GM21529 (cell line): ENCODE results near the gene POLDIP2.

Experiments used
- ATAC-seq: cut with Tn5 transposase; IDR thresholded peaks from one replicate; pipeline ENCODE4 v1.9.1; 2021; ENCODE audit not compliant: unreplicated experiment

Gene POLDIP2, protein sequence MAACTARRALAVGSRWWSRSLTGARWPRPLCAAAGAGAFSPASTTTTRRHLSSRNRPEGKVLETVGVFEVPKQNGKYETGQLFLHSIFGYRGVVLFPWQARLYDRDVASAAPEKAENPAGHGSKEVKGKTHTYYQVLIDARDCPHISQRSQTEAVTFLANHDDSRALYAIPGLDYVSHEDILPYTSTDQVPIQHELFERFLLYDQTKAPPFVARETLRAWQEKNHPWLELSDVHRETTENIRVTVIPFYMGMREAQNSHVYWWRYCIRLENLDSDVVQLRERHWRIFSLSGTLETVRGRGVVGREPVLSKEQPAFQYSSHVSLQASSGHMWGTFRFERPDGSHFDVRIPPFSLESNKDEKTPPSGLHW

DNA sequence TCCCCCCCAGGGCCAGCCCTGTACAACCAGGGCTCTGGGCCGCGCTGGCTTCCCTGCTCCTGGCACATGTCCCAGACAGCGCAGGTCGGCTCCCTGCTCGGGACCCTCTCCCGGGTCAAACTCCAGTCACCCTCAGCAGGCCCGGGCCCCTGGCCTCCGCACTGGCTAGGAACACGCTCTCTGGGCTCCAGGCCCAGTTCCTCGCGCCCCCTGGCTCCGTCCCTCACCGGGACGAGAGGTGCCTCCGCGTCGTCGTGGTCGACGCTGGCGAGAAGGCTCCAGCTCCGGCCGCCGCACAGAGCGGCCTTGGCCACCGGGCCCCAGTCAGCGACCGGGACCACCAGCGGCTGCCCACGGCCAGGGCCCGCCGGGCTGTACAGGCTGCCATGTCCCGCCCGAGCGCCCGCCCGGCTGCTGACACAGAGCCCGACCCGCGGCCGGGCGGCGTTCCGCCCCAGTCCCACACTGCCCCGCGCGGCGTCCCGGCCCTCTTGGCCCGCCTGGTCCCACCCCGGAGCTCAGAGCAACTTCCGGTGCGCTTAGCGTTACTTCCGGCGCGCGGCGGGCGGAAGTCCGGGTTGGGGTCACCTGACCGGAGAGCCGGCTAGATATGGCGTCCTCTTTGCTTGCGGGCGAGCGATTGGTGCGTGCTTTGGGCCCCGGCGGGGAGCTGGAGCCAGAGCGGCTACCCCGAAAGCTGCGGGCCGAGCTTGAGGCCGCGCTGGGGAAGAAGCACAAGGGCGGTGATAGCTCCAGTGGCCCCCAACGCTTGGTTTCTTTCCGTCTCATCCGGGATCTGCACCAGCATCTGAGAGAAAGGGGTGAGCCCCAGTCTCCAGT lies at the start of gene POLDIP2:
Gene POLDIP2, minus strand, starts transcription at position 467 of the 840 bp plus-strand sequence. Its CDS starts 79 bp downstream, at position 388.
- peak; percentile 94 for ATAC-seq

DNA sequence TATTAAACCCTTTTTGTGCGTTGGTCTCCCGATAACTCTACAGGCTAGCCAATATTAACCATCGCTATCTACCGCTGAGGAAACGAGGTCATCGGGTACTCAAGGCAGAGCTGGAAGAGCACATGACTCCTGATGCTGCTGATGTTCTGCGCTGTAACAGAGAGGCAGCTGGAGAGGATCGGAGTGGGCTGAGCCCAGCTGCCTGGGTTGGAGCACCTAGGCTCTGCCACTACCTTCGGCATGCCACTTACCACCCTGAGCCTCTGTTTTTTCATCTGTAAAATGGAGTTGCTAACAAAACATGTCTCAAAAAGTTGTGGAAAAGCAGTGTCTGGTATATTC lies 49.1 kb upstream of the POLDIP2 start:
- no peak for ATAC-seq

DNA sequence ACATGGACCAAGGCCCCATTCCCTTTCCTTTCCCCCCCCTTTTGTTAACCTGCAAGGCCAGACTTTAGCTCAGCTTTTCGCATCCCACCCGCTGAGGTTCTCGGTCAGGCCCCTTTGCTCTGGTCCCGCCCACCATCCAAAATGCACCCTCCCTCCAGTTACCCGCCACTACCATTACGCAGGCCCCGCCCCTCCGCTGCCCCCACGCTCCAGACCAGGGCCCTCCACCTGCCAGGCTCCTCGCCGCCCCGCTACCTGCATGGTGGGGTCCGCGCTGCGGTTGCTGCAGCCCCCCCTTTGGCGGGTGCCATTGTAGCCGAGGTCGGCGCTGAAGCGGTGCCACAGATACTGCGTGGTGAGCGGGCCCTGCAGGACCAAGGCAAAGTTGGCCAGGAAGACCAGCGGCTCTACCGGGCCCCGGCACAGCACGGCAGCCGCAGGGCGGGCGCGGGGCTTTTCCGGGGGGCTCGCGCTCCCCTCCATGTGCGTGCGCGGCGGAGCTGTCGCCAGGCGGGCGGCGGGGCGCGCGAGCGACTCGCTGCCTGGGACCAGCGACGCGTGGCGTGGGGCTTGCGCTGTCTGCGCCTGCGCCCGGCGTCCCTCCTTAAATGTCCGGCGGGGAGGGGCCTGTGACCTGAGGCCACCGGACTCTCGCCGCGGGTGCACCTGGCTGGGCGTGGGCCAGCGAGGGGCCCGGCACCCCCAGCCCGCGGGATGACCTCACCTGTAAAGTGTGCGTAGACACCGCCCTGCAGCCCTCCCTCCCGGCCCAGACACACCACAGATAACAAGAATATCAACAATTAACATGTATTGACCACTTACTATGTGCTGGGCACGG lies 48.5 kb upstream of the POLDIP2 start, which contains the start of gene SLC46A1:
Gene SLC46A1, minus strand, starts transcription at position 581 of the 841 bp plus-strand sequence. Its CDS starts 98 bp downstream, at position 483.
- peak; percentile 71 for ATAC-seq

DNA sequence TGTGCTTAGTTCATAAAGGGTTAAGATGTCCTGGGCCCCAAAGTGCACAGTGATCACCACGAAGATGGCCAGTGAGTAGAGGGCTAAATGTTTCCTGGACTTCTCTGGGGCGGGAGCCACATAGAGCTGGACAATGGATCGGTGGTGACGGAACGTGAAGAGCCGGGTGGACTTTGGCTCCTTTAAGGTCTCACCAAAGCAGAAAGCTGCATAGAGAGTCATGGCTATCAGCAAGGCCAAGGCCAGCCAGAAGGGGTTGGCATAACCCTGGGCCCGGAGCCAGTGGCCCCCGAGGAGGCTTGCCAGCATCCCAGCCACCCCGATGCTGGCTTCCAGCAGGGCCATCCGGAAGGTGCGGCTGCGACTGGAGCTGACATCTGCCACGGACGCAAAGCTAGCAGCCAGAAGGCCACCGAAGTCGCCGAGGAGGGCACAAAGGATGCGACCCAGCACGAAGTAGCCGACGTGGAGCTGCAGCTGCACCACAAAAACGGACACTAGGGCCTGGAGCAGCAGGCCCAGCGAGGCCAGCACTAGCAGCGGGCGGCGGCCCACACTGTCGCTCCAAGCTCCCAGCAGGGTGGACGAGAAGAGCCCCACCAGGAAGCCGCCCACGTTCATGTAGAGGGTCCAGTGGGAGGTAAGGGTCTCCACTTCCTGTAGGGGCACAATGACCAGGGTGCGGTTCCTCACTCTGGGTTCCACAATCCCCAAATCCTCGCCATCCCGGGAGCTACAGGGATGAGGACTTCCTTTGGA lies 47.7 kb upstream of the POLDIP2 start:
- no peak for ATAC-seq

DNA sequence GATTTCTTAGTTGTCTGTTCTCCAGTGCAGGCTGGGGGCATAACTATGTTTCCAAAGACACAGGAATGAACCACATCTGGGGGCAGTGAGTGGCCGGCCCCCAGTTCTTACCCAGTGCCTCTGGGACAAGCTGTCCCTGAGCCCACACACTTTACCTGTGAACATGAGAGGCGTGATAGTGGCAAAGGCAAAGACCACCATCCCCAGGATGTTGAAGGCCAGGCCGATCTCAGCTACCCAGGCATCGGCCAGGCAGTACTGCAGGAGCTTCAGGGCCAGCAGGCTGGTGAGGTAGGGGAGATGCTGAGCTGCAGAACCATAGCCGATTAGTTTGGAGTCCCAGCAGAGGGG lies 47.1 kb upstream of the POLDIP2 start:
- ATAC-seq = no peak

DNA sequence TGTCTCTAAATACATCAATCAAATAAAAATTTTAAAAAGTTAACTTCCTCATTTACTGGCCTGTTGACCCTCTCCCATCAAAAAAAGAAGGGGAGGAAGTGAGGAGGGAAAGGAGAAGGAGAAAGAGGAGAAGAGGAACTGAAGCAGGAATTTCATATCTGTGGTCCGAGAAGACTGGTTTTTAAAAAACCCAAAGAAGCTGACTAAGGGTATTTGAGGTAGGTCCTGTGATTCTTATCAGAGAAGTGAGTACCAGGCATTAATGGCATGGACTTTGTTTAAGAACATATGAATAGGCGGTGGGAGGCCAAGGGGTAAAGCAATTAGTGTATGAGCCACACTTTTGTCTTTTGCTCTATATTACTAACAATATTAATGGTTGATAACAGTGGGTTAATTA lies 46.7 kb upstream of the POLDIP2 start:
- ATAC-seq = no peak

DNA sequence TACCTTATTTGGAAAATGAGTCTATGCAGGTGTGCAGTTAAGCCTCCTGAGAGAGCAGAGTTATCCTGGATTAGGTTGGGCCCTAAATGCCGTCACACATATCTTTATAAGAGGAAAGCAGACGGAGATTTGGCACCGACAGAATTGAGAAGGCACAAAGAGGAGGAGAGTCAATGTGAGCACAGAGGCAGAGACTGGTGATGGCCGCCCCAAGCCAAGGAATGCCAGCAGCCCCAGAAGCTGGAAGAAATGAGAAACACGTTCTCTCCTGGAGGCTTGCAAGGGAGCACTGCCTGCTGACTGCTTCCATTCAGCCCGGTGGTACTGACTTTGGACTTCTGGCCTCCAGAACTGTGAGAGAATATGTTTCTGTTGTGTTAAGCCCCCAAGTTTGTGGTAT lies 45.5 kb upstream of the POLDIP2 start:
- ATAC-seq = no peak

DNA sequence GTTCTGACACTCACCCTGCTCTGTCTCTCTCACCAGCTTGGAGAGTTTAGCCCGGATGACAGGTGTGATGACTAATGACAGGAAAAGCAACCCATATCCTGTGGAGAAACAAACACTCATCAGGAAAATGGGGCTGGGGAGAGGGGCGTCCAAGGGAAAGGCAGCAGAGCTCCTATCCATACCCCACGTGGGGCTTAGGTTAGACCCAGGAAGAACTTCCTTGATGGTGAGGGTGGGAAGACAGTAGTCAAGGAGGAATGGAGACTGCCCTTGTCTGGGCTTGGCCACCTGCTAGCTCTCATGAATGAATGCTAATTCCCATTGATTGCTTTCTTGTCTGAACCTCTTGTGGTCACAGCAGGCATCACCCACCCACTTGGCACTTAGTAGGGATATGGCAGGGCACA lies 44.9 kb upstream of the POLDIP2 start:
- no peak for ATAC-seq

DNA sequence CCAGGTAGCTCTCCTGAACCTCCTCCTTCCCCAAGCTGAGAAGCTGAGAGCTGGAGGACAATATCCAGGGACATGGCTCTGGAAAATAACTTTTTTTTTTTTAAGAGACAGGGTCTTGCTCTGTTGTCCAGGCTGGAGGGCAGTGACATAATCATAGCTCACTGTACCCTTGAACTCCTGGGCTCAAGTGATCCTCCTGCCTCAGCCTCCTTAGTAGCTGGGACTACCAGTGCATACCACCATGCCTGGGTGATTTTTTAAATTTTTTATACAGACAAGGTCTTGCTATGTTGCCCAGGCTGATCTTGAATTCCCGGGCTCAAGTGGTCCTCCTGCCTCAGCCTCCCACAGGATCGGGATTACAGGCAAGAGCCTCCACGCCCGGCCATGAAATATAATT lies 42.5 kb upstream of the POLDIP2 start:
- no peak for ATAC-seq

DNA sequence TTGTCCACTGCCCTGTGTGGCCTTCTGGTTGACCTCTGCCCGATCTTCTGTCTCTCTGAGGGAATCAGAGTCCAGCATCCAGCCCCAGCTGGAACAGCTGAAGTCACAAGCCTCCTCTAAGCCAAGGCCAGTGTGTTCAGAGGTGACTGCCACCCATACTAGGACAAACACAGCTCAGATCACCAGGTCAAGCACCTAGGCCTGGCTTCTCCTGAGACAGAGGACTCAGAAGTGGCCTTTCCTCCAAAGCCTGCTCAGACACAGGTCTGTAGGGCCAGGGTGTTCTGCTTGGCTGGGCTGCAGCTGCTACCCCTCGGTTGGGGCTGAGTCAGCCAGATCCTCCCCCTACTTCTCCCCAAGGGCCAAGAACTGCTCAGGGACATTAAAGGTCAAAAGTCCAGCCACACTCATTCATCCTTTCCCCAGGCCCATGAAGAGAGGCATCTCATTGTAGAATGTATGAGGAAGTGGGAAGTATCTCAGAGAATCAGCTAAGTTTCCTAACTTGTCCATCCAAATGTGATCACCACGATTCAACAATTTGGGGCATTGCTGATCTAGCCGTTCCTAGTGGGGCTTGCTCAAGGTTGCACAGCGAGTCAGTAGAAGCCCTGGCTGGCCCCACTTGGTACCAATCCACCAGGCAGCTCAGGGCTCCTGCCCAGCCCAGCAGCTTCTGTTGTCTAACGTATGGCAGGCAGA lies 41.1 kb upstream of the POLDIP2 start:
- no peak for ATAC-seq

DNA sequence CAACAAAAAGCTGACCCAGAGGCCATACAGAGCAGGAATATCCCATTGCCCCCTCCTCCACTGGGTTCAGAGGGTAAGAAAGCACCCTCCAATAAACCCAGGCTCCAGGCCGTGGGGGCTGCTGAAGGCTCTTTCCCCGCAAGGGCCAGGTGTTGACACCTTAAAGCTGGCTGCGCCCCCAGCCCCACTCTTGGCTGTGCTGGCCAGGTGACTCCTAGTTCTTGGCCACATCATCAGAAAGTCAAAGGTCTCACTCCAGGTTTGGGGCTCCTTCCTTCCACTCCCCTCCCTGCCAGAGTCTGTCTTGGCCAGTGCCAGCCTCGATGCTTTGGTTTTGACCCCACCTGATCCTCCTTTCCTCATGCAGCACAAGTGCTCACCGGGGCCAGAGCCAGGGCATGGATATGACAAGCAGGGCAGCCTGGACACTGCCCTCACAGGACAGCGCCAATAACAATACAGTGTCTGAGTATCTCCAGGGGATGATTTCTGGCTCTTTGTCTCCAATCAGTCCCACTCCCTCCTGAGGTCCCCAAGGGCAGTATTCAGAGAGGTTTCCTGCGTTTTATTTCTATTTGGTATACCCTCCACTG lies 40.5 kb upstream of the POLDIP2 start:
- no peak for ATAC-seq

DNA sequence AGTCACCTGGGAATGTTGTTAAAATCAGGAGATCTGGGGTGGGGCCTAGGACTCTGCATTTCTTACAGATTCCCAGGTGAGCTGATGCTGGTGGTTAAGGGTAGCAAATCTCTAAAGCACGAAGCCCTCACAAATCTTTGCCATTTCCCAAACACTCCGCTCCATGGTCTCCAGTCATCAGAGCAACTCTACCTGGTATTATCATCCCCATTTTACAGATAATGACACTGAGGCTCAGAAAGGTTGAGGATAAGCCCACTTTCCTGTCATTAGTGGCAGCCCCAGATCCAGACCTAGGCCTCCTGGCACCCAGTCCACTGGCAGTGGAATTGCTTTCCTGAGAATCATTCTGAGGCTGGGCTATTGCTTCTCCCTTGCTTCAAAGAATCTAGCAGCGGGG lies 39.9 kb upstream of the POLDIP2 start:
- ATAC-seq = no peak

DNA sequence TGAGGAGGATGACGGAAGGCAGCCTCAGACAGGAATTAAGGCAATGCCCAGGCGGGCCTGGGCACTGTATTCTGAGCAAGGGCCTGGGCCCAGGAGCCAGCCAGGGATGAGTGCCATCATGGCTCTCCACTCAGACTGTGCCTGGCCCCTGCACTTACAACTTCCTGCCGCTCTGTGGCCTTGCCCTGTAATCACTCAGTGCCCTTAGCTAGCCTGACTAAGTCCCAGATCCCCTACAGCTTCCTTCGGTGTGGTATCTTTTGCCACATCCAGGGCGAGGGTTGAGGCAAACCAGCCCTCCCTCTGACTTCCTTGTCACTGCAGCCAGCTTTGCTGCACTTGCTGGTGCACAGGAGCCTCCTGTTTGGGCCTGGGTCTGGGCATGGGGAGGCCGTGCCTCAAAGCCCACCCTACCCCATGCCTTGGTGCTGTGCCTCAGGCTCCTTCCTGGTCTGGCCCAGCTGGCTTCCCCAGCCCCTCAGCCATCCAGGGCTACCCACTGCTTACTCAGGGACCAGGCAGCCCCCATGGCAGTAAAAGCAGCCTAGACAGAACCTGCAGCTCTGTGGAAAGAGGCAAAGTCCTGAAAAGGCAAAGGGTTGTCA lies 39.4 kb upstream of the POLDIP2 start:
- ATAC-seq = no peak

DNA sequence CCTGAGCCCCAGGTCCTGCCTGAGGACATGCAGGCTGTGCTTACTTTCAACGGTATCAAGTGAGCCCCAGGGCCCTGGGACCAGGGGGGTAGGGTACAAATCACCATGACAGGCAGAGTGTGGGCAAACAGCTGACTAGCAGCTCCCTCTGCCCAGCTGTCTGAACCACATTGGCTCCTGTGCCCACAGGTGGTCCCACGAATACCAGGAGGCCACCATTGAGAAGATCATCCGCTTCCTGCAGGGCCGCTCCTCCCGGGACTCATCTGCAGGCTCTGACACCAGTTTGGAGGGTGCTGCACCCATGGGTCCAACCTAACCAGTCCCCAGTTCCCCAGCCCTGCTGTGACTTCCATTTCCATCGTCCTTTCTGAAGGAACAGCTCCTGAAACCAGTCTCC lies 38.6 kb upstream of the POLDIP2 start:
- no peak for ATAC-seq

DNA sequence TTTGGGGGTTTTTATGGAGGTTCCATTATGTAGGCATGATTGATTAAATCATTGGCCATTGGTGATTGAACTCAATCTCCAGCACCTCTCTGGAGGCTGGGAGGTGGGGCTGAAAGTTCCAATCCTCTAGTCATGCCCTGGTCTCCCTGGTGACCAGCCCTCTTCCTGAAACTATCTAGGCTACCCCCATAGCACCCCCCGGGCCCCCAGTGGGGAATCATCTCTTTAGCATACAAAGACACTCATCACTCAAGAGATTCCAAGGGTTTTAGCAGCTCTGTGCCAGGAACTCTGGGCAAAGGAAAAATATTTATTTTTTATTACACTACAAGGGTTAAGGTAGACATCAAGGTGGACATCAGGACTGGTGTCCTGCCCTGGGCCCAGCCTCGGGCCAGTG lies 38.1 kb upstream of the POLDIP2 start:
- no peak for ATAC-seq

DNA sequence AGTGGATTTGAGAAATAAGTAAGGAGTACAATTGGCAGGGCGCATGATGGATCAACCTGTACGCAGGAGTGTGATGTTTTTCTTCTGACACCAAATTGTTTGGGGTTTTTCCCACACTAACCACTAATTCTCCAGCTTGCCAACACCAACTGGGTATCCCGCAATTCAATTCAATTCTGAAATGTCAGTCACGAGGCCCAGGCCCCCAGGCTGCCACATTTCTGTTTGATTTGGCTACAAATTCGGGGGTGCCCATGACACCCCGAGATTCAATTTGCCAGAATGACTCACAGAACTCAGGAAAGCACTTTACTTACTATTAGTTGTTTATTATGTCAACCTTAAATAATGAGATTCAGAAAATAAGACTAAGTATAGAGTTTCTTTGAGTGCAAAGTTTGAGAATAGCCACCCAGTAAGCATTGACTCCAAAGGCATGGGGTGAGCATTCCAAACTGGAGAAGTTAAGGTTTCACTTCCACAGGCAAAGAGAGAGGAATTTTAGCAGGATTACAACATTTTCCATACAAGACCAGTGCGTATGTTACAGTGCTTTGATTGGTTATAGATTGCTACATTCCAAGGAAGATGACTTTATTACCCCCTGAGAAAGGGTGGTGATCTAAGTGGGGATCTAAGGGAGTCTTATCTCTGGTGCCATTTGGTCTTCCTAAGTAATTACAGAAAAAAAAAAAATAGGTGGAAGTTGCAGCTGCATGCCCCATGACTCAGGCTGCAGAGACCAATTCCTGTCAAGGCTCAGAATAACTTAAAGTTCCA lies 37.2 kb upstream of the POLDIP2 start:
- no peak for ATAC-seq

DNA sequence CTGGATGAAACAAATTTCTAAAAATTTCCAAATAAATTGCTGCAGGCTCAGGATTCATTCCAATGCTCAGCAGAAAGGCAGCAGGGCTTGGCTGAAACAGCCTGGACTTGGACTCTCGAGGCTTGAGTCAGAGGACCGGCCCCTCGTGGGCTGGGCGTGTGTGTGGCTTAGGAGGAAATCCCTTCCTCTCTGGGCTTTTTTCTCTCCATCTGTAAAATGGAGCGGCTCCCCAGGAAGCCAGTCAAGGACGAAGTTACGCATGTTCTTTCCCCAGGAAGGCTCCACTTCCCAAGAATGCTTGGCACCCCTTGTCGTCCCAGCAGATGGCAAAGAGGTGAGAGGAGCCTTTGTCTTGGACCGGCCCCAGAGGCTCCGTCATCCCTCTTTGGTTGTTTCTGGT lies 35.2 kb upstream of the POLDIP2 start:
- no peak for ATAC-seq

DNA sequence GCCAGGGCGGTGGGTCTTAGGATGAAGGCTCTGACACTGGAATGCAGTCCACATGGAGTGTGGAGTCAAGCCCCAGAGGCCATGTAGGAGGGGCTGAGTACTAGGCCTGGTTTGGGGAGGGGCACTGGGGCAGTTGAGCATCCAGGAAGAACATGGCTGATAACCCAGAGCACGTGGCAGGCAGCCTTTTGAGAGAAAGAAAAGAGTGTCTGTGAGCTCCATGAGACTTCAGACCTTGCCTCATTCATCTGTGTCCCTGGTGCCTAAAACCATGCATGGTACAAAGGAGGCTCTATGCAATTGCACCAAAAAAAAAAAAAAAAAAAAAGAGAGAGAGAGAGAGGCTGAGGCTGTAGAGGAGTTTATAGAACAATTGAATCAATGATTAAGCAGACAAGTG lies 34.1 kb upstream of the POLDIP2 start:
- ATAC-seq = no peak

DNA sequence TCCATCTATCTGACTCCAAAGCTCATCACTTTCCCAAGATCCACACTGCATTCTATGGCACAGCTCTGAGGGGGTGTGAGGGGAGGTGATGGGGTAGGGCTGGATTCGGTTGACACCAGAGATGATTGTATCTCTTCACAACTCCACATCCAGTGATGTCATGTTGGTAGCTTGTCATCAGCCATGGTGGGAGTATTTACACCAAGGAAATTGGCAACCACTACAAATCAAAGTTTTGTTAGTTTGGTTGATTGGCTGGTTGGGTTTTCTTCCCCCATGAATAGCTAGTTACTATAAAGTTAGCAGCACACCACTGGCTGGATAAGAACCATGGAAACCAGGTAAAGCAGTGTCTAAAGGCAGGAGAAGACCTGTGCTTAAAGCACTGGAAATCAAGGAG lies 33.7 kb upstream of the POLDIP2 start:
- no peak for ATAC-seq
